Caco-2 (cell line): ENCODE results near the gene SEPTIN12. TPM values are rescaled to one million over a fixed set of nuclear protein-coding genes. Genes with fewer than 3 reads are reported as not detected.

ENCODE experiments used
- BruUV-seq: library from RNA; stranded (reverse); fragments of 400-500 nt; replicated peaks from 2 replicates; lab custom pipeline; 2021; lab: Mats Ljungman, UMichigan
- CTCF ChIA-PET: fragments of 300-600 bp; sonication (Branson Sonifier 250); formaldehyde crosslinking; loops from one replicate; lab custom pipeline; 2022; ENCODE audit warnings: antibody characterized with exemption; lab: Charles Lee
- POLR2A ChIA-PET: fragments of 300-600 bp; sonication (Branson Sonifier 250); formaldehyde crosslinking; loops from one replicate; lab custom pipeline; 2022; ENCODE audit warnings: antibody characterized with exemption; lab: Charles Lee
- DNase-seq, 2 experiments: peaks; one replicate each; pipeline versions ENCODE4 v3.0.0 to v3.0.0-alpha.2; 2020 to 2022
- H3K27me3 ChIP-seq: replicated peaks from 2 replicates; pipeline ENCODE4 v1.6.0; 2011; ENCODE audit warnings: low read length; ENCODE audit not compliant: control insufficient read depth, insufficient read depth
- H3K36me3 ChIP-seq: 2 replicates; pipeline ENCODE4 v1.5.1; 2011; ENCODE audit warnings: low read length; ENCODE audit not compliant: control insufficient read depth, insufficient read depth
- H3K4me1 ChIP-seq: fragments of 250-450 bp; sonication (Bioruptor Pico); 2 replicates; pipeline ENCODE4 v1.5.1; 2020; ENCODE audit warnings: mild to moderate bottlenecking
- H3K4me3 ChIP-seq: 2 replicates; pipeline ENCODE4 v1.5.1; 2011; ENCODE audit warnings: low read depth, mild to moderate bottlenecking, control low read depth, low read length
- H3K9me3 ChIP-seq: fragments of 250-450 bp; sonication (Bioruptor Pico); 2 replicates; pipeline ENCODE4 v1.5.1; 2020; ENCODE audit warnings: mild to moderate bottlenecking, moderate library complexity
- H3K27ac Mint-ChIP-seq: one replicate; pipeline ENCODE4 v1.8.0; 2022; ENCODE audit warnings: mixed read lengths; ENCODE audit not compliant: unreplicated experiment
- H3K27me3 Mint-ChIP-seq: one replicate; pipeline ENCODE4 v1.8.0; 2022; ENCODE audit warnings: mixed read lengths; ENCODE audit not compliant: insufficient read depth, unreplicated experiment
- H3K36me3 Mint-ChIP-seq: one replicate; pipeline ENCODE4 v1.8.0; 2022; ENCODE audit warnings: mild to moderate bottlenecking, mixed read lengths; ENCODE audit not compliant: insufficient read depth, unreplicated experiment
- H3K4me1 Mint-ChIP-seq: one replicate; pipeline ENCODE4 v1.8.0; 2022; ENCODE audit warnings: low read depth, mixed read lengths; ENCODE audit not compliant: unreplicated experiment
- H3K4me3 Mint-ChIP-seq: one replicate; pipeline ENCODE4 v1.8.0; 2022; ENCODE audit warnings: mild to moderate bottlenecking, moderate library complexity, mixed read lengths; ENCODE audit not compliant: unreplicated experiment
- H3K9me3 Mint-ChIP-seq: one replicate; pipeline ENCODE4 v1.8.0; 2022; ENCODE audit warnings: mixed read lengths; ENCODE audit not compliant: unreplicated experiment
- CTCF ChIP-seq, 2 experiments: fragments of 200-600 bp in 1 of 2; IDR thresholded peaks; 1 replicate in 1 of 2; 2 replicates in 1 of 2; pipeline versions ENCODE4 v1.5.1 to v1.8.0; 2011 to 2022; ENCODE audit warnings: antibody characterized with exemption in 1 of 2, control low read depth in 1 of 2, inconsistent platforms in 1 of 2, low read depth in 1 of 2, low read length in 1 of 2, mild to moderate bottlenecking in 1 of 2, moderate library complexity in 1 of 2; ENCODE audit not compliant: insufficient read depth in 1 of 2, severe bottlenecking in 1 of 2, unreplicated experiment in 1 of 2
- intact Hi-C: fragments of 100-400 bp; cut with micrococcal nuclease; formaldehyde crosslinking; loops from one replicate; pipeline ENCODE4 v1.10.0; 2022; ENCODE audit not compliant: unreplicated experiment
- total RNA-seq: library from RNA; stranded (reverse); gene quantifications from 2 replicates; pipeline ENCODE4 v1.2.3, GENCODE V29; 2022

The SEPTIN12 gene
- total RNA-seq, 1 experiment from 2014 or later, result not detected

GRCh38 chr16:4763791-4764190, 24.4 kb downstream of the SEPTIN12 start:
- intact Hi-C loops, result no loop called here
- Mint-ChIP-seq H3K4me3 (no peak overlapping the region), H3K9me3 (no peaks in the 10 kb centered on the region), H3K36me3 (peaks cover 43% of the 10 kb centered on the region), H3K4me1 (no peaks in the 10 kb centered on the region), H3K27me3 (no peaks in the 10 kb centered on the region), H3K27ac (no peak overlapping the region)
- Histone ChIP-seq H3K4me1 (0 out of 2 replicates have a peak, but pooled peaks cover 4% of the 10 kb centered on the region), H3K36me3 (0 out of 2 replicates have a peak, but pooled peaks cover 2% of the 10 kb centered on the region), H3K27me3 (no peaks in the 10 kb centered on the region), H3K9me3 (no peaks in the 10 kb centered on the region), H3K4me3 (no peak overlapping the region)
- ChIA-PET CTCF (no interaction called here), POLR2A (no interaction called here)
- no peak for TF ChIP-seq CTCF (IDR thresholded peaks at IDR 0.05; ENCODE audit: insufficient read depth in 1 of 2, low read depth in 1 of 2, low read length in 1 of 2, severe bottlenecking in 1 of 2, unreplicated experiment in 1 of 2)
- DNase-seq, result no peak
- BruUV-seq, result no TSS peak

GRCh38 chr16:4762205-4762604, 25.9 kb downstream of the SEPTIN12 start:
- Histone ChIP-seq H3K36me3 (0 out of 2 replicates have a peak, but pooled peaks cover 2% of the 10 kb centered on the region), H3K9me3 (no peaks in the 10 kb centered on the region), H3K27me3 (no peaks in the 10 kb centered on the region), H3K4me3 (no peak overlapping the region), H3K4me1 (no peaks in the 10 kb centered on the region)
- POLR2A ChIA-PET, result interaction anchor here (0.6 kb wide), 1 partner anchor 68 kb away, joined by 3 read pairs; no protein-coding TSS in a partner anchor
- no peaks in the 10 kb centered on the region for H3K9me3 Mint-ChIP-seq
- peaks cover 50% of the 10 kb centered on the region for H3K36me3 Mint-ChIP-seq
- intact Hi-C loops, result no loop called here
- no peaks in the 10 kb centered on the region for H3K4me1 Mint-ChIP-seq
- CTCF ChIA-PET, result no interaction called here
- TF ChIP-seq CTCF (IDR thresholded peaks at IDR 0.05; ENCODE audit: insufficient read depth in 1 of 2, low read depth in 1 of 2, low read length in 1 of 2, severe bottlenecking in 1 of 2, unreplicated experiment in 1 of 2), result no peak
- no TSS peak for BruUV-seq
- no peaks in the 10 kb centered on the region for H3K27me3 Mint-ChIP-seq
- DNase-seq, result no peak
- H3K27ac Mint-ChIP-seq, result no peak overlapping the region
- H3K4me3 Mint-ChIP-seq, result no peak overlapping the region

DNA sequence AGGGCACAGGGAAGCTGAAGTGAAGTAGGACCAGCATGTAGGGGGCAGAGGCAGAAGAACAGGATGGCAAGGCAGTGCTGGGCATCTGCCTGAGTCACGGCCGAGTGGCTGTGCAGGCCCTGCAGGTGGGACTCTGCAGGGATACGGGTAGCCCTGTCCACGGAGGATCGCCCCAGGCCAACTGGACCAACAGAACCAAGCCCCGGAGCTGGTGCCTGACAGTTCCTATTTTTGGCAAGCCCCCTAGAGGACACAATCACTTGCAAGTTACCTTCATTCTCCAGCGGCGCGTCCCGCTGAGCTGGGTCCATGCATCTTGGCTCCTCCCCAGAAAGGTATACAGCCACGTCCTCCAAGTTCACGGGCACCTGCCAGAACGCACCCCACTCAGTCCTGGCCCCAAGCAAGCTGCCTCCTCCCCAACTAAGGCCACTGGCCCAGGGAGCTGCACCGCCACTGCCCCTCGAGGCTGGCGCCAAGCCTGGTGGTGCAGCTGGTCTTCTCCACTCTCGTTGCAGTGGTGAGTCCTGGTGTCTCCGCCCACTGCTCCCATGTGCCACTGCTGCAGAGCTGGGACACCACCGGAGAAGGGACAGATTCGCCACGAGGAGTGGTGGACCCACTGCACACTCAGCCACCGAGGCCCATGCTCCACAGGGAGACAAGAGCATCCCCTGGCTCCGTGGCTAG, 27.8 kb downstream of the SEPTIN12 start:
- peaks cover 65% of the 10 kb centered on the region for H3K36me3 Mint-ChIP-seq

More for the DNA sequence above, 27.8 kb downstream of the SEPTIN12 start:
- intact Hi-C loops, result no loop called here
- POLR2A ChIA-PET, result no interaction called here
- Mint-ChIP-seq H3K4me3 (no peak overlapping the region), H3K4me1 (no peaks in the 10 kb centered on the region), H3K9me3 (no peaks in the 10 kb centered on the region), H3K27ac (no peak overlapping the region), H3K27me3 (no peaks in the 10 kb centered on the region)
- no peak for DNase-seq
- CTCF ChIA-PET, result interaction anchor here (1.2 kb wide), 1 partner anchor 45 kb away, joined by 3 read pairs; no protein-coding TSS in a partner anchor
- no peak for TF ChIP-seq CTCF (IDR thresholded peaks at IDR 0.05; ENCODE audit: insufficient read depth in 1 of 2, low read depth in 1 of 2, low read length in 1 of 2, severe bottlenecking in 1 of 2, unreplicated experiment in 1 of 2)
- Histone ChIP-seq H3K27me3 (no peaks in the 10 kb centered on the region), H3K4me3 (no peak overlapping the region), H3K4me1 (no peaks in the 10 kb centered on the region), H3K9me3 (0 out of 2 replicates have a peak, but pooled peaks cover 5% of the 10 kb centered on the region), H3K36me3 (peaks cover 8% of the 10 kb centered on the region)
- BruUV-seq, result no TSS peak
